ENCODE results near the gene NUTF2. TPM values are rescaled to one million over a fixed set of nuclear protein-coding genes. Genes with fewer than 3 reads are reported as not detected.
"Not testable (repeated sequence)": the region's sequence is repeated elsewhere in the genome, so short reads cannot be mapped to it uniquely, and the experiment has no call there.

NUTF2 gene
- total RNA-seq, 1 donor from 2014 or later: 87.6 TPM

GRCh38 chr16:67883146-67883871, 36.6 kb downstream of the NUTF2 start:
- no peak for DNase-seq (ENCODE audit: low spot score)

GRCh38 chr16:67883872-67884261, 37.1 kb downstream of the NUTF2 start:
- DNase-seq (ENCODE audit: low spot score): no peak

- DNase-seq (ENCODE audit: low spot score): peak; percentile 93
These were observed 38.0 kb downstream of the NUTF2 start, which contains the start of gene NRN1L for GRCh38 chr16:67884684-67885083. TSS of gene NRN1L (plus strand) at chr16:67884885. CDS start at chr16:67884904, 19 bp downstream.

GRCh38 chr16:67885545-67885944, 38.8 kb downstream of the NUTF2 start:
- no peak for DNase-seq (ENCODE audit: low spot score)

GRCh38 chr16:67885976-67886375, 39.2 kb downstream of the NUTF2 start:
- no peak for DNase-seq (ENCODE audit: low spot score)

- no peak for DNase-seq (ENCODE audit: low spot score)
These were observed 39.7 kb downstream of the NUTF2 start for GRCh38 chr16:67886387-67886786.

- DNase-seq (ENCODE audit: low spot score): no peak
These were observed 41.6 kb downstream of the NUTF2 start for GRCh38 chr16:67888331-67888730.

- DNase-seq (ENCODE audit: low spot score): no peak
These were observed 45.6 kb downstream of the NUTF2 start for GRCh38 chr16:67892375-67892774.

GRCh38 chr16:67892899-67893742, 46.4 kb downstream of the NUTF2 start, which contains the start of gene PSKH1:
TSS of gene PSKH1 (plus strand) at chr16:67893254. CDS start at chr16:67908750, 15,496 bp downstream.
- peak; percentile 98 for DNase-seq (ENCODE audit: low spot score)

- DNase-seq (ENCODE audit: low spot score): no peak
These were observed 47.1 kb downstream of the NUTF2 start for GRCh38 chr16:67893743-67894399.

- DNase-seq (ENCODE audit: low spot score): no peak
These were observed 50.5 kb downstream of the NUTF2 start for GRCh38 chr16:67897231-67897630.

GRCh38 chr16:67901734-67902133, 55.0 kb downstream of the NUTF2 start:
- DNase-seq (ENCODE audit: low spot score): no peak

GRCh38 chr16:67902831-67903230, 56.1 kb downstream of the NUTF2 start:
- no peak for DNase-seq (ENCODE audit: low spot score)

GRCh38 chr16:67907397-67908180, 60.9 kb downstream of the NUTF2 start:
- DNase-seq (ENCODE audit: low spot score): no peak

- DNase-seq (ENCODE audit: low spot score): no peak
These were observed 62.5 kb downstream of the NUTF2 start for GRCh38 chr16:67909056-67909742.

- DNase-seq (ENCODE audit: low spot score): no peak
These were observed 63.4 kb downstream of the NUTF2 start for GRCh38 chr16:67910158-67910557.

GRCh38 chr16:67914758-67915495, 68.2 kb downstream of the NUTF2 start:
- no peak for DNase-seq (ENCODE audit: low spot score)

GRCh38 chr16:67915496-67915769, 68.7 kb downstream of the NUTF2 start:
- not testable (repeated sequence) for DNase-seq (ENCODE audit: low spot score)

GRCh38 chr16:67915831-67916723, 69.3 kb downstream of the NUTF2 start:
- no peak for DNase-seq (ENCODE audit: low spot score)
